DND-41 (cell line): ENCODE data around the gene ZNF512B.

Experiments used
- ATAC-seq: fragments of 200-7000 bp; cut with Tn5 transposase; 3 replicates; pipeline ENCODE4 v1.9.1; 2021; ENCODE audit warnings: low read depth; ENCODE audit not compliant: insufficient read depth
- DNase-seq: peaks from one replicate; pipeline ENCODE4 v3.0.0-alpha.2; 2020
- H2AFZ ChIP-seq: 2 replicates; pipeline ENCODE4 v1.6.0; 2012; ENCODE audit warnings: low read depth, low read length
- H3K27ac ChIP-seq: 2 replicates; pipeline ENCODE4 v1.5.1; 2012; ENCODE audit warnings: low read length, inconsistent platforms
- H3K27me3 ChIP-seq: fragments of 200-600 bp; sonication (generic); 2 replicates; pipeline ENCODE4 v1.6.0; 2012; ENCODE audit warnings: low read length, mild to moderate bottlenecking, inconsistent platforms; ENCODE audit not compliant: insufficient read depth, poor library complexity
- H3K36me3 ChIP-seq: 2 replicates; pipeline ENCODE4 v1.5.1; 2012; ENCODE audit warnings: low read length, inconsistent platforms; ENCODE audit not compliant: insufficient read depth
- H3K4me1 ChIP-seq: 2 replicates; pipeline ENCODE4 v1.5.1; 2012; ENCODE audit warnings: mild to moderate bottlenecking, low read length; ENCODE audit not compliant: insufficient read depth
- H3K4me2 ChIP-seq: 2 replicates; pipeline ENCODE4 v1.6.0; 2012; ENCODE audit warnings: mild to moderate bottlenecking, moderate library complexity, low read length, inconsistent platforms; ENCODE audit not compliant: insufficient read depth
- H3K4me3 ChIP-seq, 2 experiments: fragments of 200-600 bp in 1 of 2; shearing (Covaris generic) in 1 of 2; 2 replicates each; pipeline ENCODE4 v1.5.1; 2012 to 2016; ENCODE audit warnings: inconsistent platforms in 2 of 2, low read length in 2 of 2, mild to moderate bottlenecking in 2 of 2, low read depth in 1 of 2, moderate library complexity in 1 of 2
- H3K79me2 ChIP-seq: 2 replicates; pipeline ENCODE4 v1.6.0; 2012; ENCODE audit warnings: low read length, inconsistent platforms; ENCODE audit not compliant: insufficient read depth
- H3K9ac ChIP-seq: 2 replicates; pipeline ENCODE4 v1.6.0; 2012; ENCODE audit warnings: low read depth, mild to moderate bottlenecking, inconsistent platforms, low read length, moderate library complexity
- H3K9me3 ChIP-seq: 2 replicates; pipeline ENCODE4 v1.5.1; 2012; ENCODE audit warnings: low read length, moderate library complexity, mild to moderate bottlenecking, inconsistent platforms; ENCODE audit not compliant: insufficient read depth, severe bottlenecking
- H4K20me1 ChIP-seq: 2 replicates; pipeline ENCODE4 v1.6.0; 2012; ENCODE audit warnings: low read length; ENCODE audit not compliant: insufficient read depth
- EZH2 ChIP-seq: IDR thresholded peaks from 3 replicates; pipeline ENCODE4 v1.6.1; 2012; ENCODE audit warnings: borderline replicate concordance, low read depth, mild to moderate bottlenecking, moderate library complexity, low read length, inconsistent platforms; ENCODE audit not compliant: severe bottlenecking
- TF ChIP-seq, protein P1 (sequence below): IDR thresholded peaks from 2 replicates; pipeline ENCODE4 v1.5.1; 2012; ENCODE audit warnings: borderline replicate concordance, low read length, moderate library complexity, mild to moderate bottlenecking; ENCODE audit not compliant: poor library complexity, severe bottlenecking; ENCODE audit errors: extremely low read depth

Gene ZNF512B

DNA sequence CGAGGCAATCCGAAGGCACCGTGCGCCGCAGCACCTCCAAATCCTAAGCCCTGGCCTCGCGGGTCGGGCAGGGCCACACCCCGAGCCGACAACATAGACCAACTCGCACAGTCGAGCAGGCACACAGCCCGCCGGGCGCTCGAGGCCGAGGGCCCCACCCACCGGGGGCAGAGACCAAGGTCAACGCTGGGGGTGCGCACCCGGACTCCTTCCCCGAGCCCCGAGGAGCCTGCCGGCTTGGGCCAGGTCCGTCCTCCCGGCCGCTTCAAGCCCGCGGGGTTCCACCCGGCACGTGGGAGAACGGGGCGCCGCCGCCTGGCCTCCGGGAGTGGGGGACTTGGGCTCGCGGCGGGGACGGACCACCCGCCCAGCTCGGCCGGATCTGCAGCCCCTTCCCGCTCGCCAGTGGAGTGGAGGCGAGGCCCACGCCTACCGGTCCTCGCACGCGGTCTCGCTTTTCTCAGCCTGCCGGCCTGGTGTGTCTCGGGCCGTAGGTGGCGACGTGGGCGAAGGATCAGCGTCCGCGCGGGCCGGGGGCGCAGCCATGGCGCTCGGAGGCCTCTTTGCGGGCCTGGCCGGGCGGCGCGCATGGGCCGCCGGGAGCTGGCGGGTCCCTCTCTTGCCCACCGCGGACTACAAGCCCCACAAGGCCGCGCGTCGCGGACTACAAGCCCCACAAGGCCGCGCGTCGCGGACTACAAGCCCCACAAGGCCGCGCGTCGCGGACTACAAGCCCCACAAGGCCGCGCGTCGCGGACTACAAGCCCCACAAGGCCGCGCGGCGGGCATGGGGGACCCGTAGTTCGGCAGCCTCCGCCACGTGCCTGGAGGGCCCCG is 13.7 kb downstream of the ZNF512B start, which contains the start of gene UCKL1:
Gene UCKL1 (minus strand): TSS at position 590 of the 837 bp plus-strand sequence. CDS start 44 bp downstream, at position 546.
- ATAC-seq = peak; percentile 89
- peaks cover 64% of the 10 kb centered on the region for H4K20me1 ChIP-seq
- TF ChIP-seq, protein P1, sequence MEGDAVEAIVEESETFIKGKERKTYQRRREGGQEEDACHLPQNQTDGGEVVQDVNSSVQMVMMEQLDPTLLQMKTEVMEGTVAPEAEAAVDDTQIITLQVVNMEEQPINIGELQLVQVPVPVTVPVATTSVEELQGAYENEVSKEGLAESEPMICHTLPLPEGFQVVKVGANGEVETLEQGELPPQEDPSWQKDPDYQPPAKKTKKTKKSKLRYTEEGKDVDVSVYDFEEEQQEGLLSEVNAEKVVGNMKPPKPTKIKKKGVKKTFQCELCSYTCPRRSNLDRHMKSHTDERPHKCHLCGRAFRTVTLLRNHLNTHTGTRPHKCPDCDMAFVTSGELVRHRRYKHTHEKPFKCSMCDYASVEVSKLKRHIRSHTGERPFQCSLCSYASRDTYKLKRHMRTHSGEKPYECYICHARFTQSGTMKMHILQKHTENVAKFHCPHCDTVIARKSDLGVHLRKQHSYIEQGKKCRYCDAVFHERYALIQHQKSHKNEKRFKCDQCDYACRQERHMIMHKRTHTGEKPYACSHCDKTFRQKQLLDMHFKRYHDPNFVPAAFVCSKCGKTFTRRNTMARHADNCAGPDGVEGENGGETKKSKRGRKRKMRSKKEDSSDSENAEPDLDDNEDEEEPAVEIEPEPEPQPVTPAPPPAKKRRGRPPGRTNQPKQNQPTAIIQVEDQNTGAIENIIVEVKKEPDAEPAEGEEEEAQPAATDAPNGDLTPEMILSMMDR = no peak
- TF ChIP-seq EZH2 = no peak

DNA sequence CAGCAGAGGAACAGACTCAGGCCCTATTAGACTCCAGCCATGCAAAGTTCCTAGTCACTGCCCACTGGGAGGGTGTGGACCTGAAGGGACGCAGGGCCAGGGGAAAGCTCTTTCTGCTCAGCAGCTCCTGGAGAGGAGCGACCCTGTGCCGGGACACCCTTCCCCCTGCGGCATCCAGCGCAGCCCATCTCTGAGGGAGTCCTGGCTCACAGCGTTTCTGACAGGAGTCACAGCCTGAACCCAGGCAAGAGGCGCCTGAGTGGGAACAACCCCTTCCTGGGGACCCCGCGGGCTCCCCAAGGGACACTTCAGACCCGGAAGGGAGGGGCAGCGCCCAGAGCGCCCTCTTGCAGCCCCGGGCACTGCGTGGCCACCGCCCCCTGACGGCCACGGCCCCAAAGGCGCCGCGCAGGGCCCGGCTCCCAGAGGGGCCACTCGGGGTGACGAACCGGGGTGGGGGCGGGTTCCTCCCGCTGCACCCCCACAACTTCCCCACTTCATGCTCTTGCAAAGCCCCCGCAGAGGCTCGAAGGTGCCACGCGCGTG is 14.4 kb downstream of the ZNF512B start:
- ATAC-seq (peak; percentile 39), DNase-seq (peak; percentile 56)
- no peaks in the 10 kb centered on the region for H3K27me3 ChIP-seq

More for the DNA sequence above, 13.7 kb downstream of the ZNF512B start, which contains the start of gene UCKL1:
- H3K4me2 ChIP-seq = peak within 1 kb of the TSS; percentile 96
- H3K9me3 ChIP-seq = no peaks in the 10 kb centered on the region
- H3K27ac ChIP-seq = peak within 1 kb of the TSS; percentile 89
- peak; percentile 90 for DNase-seq
- peak within 1 kb of the TSS; percentile 96 for H2AFZ ChIP-seq
- H3K9ac ChIP-seq = peak within 1 kb of the TSS; percentile 99
- peaks cover 29% of the 10 kb centered on the region for H3K4me1 ChIP-seq
- H3K4me3 ChIP-seq = peak within 1 kb of the TSS; percentile 78 to 97
- no peaks in the 10 kb centered on the region for H3K27me3 ChIP-seq
- peaks cover 63% of the 10 kb centered on the region for H3K36me3 ChIP-seq
- H3K79me2 ChIP-seq = peaks cover 51% of the 10 kb centered on the region

DNA sequence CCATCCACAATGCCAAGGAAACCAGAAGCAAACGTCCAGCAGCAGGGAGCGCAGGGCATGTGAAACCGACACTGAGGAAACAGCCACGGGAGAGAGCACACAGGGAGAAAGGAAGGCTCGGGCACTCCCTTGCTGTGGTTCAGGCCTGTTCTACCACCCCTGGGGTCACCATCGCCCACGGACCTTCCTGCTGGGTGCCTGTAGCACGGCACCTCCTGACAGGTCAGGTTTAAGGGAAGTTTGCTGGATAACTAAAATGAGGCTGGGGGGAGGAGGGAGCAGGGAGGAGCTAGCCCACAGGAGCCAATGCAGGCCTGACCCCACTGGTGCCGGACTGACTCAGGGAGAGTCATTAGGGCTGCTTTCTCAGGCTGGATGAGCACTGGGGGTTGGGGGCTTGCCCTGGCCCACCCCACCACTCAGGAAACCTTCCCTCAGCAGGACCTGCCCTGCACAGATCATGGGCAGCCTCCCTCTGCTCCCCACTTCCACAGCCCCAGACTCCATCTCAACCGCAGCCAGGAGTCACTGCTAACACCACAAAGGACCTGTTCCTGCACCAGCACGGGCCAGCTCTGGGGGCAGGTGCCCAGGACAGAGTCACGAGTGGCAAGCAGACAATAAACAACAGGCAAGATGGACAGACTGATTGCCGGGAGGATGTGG is 15.8 kb downstream of the ZNF512B start:
- Histone ChIP-seq H4K20me1 (peaks cover 73% of the 10 kb centered on the region), H3K79me2 (peaks cover 72% of the 10 kb centered on the region), H3K27me3 (no peaks in the 10 kb centered on the region), H3K4me3 (peak overlapping the region in 1 of 2 experiments; percentile 97; a peak in 2 of 4 replicates), H3K27ac (no peak overlapping the region), H3K4me1 (peaks cover 31% of the 10 kb centered on the region), H3K9me3 (no peaks in the 10 kb centered on the region), H3K9ac (peak overlapping the region; percentile 99), H3K4me2 (peak overlapping the region; percentile 96), H2AFZ (no peak overlapping the region), H3K36me3 (peaks cover 52% of the 10 kb centered on the region)
- no peak for TF ChIP-seq EZH2
- TF ChIP-seq, protein P1 = no peak
- ATAC-seq (no peak), DNase-seq (no peak)

More for the DNA sequence above, 14.4 kb downstream of the ZNF512B start:
- TF ChIP-seq, protein P1 = peak; percentile 54
- TF ChIP-seq EZH2 = no peak
- peaks cover 69% of the 10 kb centered on the region for H4K20me1 ChIP-seq
- peak overlapping the region; percentile 96 for H3K4me2 ChIP-seq
- peak overlapping the region; percentile 99 for H3K9ac ChIP-seq
- H2AFZ ChIP-seq = peak overlapping the region; percentile 96
- H3K27ac ChIP-seq = peak overlapping the region; percentile 89
- H3K9me3 ChIP-seq = no peaks in the 10 kb centered on the region
- peak overlapping the region; percentile 78 to 97 for H3K4me3 ChIP-seq
- peaks cover 63% of the 10 kb centered on the region for H3K36me3 ChIP-seq
- peaks cover 29% of the 10 kb centered on the region for H3K4me1 ChIP-seq
- peaks cover 57% of the 10 kb centered on the region for H3K79me2 ChIP-seq
